ENCODE data around the gene UGT1A8.
"Not testable (repeated sequence)": the region's sequence is repeated elsewhere in the genome, so short reads cannot be mapped to it uniquely, and the experiment has no call there.

Gene UGT1A8

DNA sequence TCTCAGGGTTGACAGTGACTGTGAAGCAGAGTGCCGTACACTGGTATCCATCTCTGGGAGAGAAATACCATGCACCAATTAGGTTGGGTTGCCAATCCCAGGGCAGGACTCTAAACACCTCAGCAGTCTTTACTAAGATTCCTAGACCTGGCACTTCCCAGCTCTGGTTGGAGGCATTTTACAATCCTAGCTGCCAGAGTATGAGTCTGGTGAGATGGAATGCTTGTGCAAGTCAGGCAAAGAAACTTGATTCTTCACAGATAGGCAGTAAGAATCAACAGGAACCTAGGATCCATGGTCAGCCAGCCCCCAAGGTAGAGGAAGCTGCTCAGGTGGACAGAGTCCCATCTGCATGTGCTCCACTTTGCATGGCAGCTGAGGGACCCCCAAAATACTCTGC lies 89.3 kb downstream of the UGT1A8 start:
- in situ Hi-C loops (cut with MboI; ENCODE audit: low pct_unique_long_range_greater_than_20kb, low sequenced_read_pairs), result no loop called here
- DNase-seq, result no peak

DNA sequence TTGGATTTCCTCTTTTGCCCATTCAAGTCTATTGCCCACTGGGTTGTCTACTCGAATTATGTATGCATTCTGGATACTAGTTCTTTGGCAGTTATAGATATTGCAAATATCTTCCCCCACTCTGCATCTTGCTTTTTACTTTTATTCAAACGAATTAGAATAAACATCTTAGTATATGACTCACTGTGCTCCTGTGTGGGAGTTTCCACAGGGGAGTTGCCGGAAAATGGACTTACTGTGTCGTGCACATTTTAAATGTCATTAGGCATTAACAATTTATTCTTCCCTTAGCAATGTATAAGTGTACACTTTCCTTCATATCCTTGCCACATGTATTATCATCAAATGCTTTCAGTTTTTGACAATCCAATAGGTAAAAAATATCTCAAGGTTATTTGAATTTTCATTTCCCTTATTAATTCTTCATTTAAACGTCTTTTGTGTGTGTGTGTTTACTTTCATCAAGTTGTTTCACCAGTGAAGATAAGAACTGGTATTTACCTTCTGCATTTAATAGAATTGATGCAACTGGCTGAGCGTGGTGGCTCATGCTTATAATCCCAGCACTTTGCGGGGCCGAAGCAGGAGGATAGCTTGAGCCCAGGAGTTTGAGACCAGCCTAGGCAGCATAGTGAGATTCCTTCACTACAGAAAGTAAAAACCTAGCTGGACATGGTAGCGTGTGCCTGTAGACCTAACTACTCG lies 90.7 kb downstream of the UGT1A8 start:
- in situ Hi-C loops (cut with MboI; ENCODE audit: low pct_unique_long_range_greater_than_20kb, low sequenced_read_pairs), result no loop called here
- no peak for DNase-seq

DNA sequence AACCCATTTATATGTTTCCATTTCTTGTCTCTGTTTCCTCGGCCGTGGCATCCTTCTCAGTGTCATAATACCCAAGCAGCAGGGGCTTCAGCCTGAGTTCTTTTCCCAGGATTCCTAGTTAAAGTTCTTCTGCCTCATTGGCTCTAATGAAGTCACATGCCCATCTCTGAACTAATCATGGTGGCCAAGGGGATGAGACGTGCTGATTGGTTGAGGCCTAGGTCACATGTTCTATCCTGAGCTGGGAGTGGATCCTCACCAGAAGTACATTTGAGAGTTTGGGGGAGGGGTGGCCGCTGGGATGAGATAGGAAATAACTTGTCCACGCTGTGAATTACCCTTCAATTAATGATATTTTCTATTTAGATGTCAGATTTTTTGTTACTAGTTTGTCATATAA lies 91.5 kb downstream of the UGT1A8 start:
- in situ Hi-C loops (cut with MboI; ENCODE audit: low pct_unique_long_range_greater_than_20kb, low sequenced_read_pairs), result no loop called here
- no peak for DNase-seq

DNA sequence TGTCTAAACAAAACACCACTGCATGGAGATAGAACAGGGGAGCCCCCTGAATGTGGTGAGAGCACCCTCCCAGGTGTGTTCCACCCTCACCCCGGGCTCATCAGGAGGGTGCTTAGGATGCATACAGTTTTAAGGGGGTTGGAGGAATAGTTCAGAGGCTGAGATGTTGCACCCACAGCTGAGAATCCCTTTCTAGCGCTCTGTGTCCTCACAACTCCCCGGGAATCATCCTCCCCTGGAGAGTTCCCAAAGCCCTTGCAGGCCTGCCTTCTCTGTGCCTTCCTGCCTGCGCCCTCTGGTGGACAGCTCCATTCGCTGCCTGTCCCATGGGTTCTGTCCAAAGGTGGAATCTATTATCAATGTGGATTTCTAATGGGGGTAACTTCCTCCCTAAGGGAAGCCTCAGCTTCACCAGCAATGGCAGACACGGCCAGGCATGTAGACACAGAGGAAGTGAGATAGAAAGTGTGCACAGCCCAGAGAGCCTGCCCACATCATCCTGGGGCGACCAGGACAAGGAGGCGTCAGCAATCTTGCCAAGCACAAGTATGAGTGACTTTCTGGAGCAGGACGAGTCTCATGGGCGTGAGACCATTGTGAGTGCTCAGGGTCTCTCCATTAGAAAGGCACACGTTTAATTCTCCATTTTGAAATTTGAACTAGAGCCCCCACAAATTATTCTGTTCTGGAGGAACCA lies 94.0 kb downstream of the UGT1A8 start:
- DNase-seq, result peak; percentile 67
- in situ Hi-C loops (cut with MboI; ENCODE audit: low pct_unique_long_range_greater_than_20kb, low sequenced_read_pairs), result no loop called here

DNA sequence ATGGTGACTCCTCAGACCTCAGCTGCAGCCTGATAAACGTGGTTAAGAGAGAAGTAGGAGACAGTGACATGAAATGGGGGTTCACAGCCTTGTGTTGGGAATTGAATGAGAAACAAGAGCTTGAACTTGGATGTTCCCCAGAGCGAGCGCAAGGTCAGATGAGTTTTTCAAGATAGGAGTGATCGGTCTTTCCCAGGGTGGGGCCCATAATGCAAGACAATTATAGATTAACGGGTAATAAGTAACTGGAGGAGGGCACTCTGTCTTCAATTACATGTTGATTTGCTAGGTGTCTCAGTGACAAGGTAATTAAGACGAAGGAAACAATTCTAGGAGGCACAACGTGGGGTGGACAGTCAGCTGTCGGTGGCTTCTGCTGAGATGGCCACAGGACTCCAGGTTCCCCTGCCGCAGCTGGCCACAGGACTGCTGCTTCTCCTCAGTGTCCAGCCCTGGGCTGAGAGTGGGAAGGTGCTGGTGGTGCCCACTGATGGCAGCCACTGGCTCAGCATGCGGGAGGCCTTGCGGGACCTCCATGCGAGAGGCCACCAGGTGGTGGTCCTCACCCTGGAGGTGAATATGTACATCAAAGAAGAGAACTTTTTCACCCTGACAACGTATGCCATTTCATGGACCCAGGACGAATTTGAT lies 95.3 kb downstream of the UGT1A8 start, which contains the start of gene UGT1A5:
Gene UGT1A5 (plus strand): TSS at position 297 of the 651 bp plus-strand sequence. CDS start 85 bp downstream, at position 382.
- in situ Hi-C loops (cut with MboI; ENCODE audit: low pct_unique_long_range_greater_than_20kb, low sequenced_read_pairs), result no loop called here

DNA sequence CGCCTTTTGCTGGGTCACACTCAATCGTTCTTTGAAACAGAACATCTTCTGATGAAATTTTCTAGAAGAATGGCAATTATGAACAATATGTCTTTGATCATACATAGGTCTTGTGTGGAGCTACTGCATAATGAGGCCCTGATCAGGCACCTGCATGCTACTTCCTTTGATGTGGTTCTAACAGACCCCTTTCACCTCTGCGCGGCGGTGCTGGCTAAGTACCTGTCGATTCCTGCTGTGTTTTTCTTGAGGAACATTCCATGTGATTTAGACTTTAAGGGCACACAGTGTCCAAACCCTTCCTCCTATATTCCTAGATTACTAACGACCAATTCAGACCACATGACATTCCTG lies 95.8 kb downstream of the UGT1A8 start:
- DNase-seq, result no peak
- in situ Hi-C loops (cut with MboI; ENCODE audit: low pct_unique_long_range_greater_than_20kb, low sequenced_read_pairs), result no loop called here

More for the DNA sequence above, 95.3 kb downstream of the UGT1A8 start, which contains the start of gene UGT1A5:
- no peak for DNase-seq

DNA sequence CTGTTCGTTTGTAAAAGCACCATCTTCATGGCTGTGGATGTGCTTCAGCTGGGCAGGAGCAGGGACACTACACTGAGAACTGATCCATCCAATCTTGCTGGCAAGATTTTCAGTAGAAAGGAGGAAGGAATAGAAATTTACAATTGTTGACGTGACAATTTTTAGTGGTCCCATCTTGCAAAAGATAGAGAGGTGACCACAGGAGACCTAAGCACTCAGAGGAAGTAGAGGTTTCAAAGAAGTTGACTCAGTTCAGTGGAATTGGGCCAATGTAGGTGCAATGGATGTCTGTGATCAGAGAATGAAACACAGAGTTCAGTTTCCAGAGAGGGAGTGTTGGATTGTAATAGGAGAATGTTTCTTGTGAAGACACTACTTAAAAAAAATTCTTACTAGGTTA lies 96.7 kb downstream of the UGT1A8 start:
- DNase-seq, result no peak
- in situ Hi-C loops (cut with MboI; ENCODE audit: low pct_unique_long_range_greater_than_20kb, low sequenced_read_pairs), result no loop called here

DNA sequence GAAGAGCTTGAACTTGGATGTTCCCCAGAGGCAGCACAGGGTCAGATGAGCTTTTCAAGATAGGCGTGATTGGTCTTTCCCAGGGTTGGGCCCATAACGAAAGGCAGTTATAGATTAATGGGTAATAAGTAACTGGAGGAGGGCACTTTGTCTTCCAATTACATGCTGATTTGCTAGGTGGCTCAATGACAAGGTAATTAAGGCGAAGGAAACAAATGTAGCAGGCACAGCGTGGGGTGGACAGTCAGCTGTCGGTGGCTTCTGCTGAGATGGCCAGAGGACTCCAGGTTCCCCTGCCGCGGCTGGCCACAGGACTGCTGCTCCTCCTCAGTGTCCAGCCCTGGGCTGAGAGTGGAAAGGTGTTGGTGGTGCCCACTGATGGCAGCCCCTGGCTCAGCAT lies 101.1 kb downstream of the UGT1A8 start, which contains the start of gene UGT1A4:
Gene UGT1A4 (plus strand): TSS at position 185 of the 400 bp plus-strand sequence. CDS start 85 bp downstream, at position 270.
- DNase-seq, result no peak
- in situ Hi-C loops (cut with MboI; ENCODE audit: low pct_unique_long_range_greater_than_20kb, low sequenced_read_pairs), result no loop called here

DNA sequence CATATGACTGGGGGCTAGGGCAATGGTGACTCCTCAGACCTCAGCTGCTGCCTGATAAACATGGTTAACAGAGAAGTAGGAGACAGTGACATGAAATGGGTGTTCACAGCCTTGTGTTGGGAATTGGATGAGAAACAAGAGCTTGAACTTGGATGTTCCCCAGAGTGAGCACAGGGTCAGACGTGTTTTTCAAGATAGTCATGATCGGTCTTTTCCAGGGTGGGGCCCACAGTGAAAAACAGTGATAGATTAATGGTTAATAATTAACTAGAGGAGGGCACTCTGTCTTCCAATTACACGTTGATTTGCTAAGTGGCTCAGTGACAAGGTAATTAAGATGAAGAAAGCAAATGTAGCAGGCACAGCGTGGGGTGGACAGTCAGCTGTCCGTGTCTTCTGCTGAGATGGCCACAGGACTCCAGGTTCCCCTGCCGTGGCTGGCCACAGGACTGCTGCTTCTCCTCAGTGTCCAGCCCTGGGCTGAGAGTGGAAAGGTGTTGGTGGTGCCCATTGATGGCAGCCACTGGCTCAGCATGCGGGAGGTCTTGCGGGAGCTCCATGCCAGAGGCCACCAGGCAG lies 111.4 kb downstream of the UGT1A8 start, which contains the start of gene UGT1A3:
Gene UGT1A3 (plus strand): TSS at position 320 of the 579 bp plus-strand sequence. CDS start 85 bp downstream, at position 405.
- in situ Hi-C loops (cut with MboI; ENCODE audit: low pct_unique_long_range_greater_than_20kb, low sequenced_read_pairs), result no loop called here

DNA sequence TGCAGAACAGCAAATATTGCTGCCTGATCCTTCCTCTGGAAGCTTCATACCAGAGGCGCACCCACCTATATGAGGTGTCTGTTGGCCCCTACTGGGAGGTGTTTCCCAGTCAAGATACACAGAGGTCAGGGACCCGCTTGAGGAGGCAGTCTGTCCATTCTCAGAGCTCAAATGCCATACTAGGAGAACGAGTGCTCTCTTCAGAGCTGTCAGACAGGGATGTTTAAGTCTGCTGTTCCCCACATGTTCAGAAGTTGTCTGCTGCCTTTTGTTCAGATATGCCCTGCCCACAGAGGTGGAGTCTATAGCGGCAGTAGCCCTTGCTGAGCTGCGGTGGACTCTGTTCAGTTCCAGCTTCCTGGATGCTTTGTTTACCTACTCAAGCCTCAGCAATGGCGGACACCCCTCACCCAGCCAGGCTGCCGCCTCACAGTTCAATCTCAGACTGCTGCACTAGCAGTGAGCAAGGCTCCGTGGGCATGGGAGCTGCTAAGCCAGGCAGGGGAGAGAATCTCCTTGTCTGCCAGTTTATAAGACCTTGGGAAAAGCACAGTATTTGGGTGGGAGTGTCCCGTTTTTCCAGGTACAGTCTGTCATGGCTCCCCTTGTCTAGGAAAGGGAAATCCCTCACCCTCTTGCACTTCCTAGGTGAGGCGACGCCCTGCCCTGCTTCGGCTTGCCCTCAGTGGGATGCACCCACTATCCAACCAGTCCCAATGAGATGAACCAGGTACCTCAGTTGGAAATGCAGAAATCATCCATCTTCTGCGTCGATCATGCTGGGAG lies 119.6 kb downstream of the UGT1A8 start:
- DNase-seq; in situ Hi-C loops (cut with MboI; ENCODE audit: low pct_unique_long_range_greater_than_20kb, low sequenced_read_pairs): not testable (repeated sequence)

More for the DNA sequence above, 111.4 kb downstream of the UGT1A8 start, which contains the start of gene UGT1A3:
- DNase-seq, result no peak

DNA sequence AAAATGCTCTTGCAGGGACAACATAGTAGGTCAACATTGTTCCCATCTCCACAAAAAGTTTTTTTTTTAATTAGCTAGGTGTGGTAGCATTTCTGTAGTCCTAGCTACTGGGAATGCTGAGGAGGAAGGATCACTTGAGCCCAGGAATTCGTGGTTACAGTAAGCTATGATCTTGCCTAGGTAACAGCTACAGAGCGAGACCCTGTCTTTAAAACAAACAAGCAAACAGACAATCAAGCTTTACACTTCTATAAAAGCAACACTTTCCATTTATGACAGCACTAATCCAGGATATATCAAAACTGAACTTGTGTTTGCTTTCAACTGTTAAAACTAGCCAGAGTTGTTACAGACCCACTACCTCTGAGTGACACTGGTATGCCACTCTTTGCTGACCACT lies 123.4 kb downstream of the UGT1A8 start:
- in situ Hi-C loops (cut with MboI; ENCODE audit: low pct_unique_long_range_greater_than_20kb, low sequenced_read_pairs), result no loop called here
- DNase-seq, result no peak

DNA sequence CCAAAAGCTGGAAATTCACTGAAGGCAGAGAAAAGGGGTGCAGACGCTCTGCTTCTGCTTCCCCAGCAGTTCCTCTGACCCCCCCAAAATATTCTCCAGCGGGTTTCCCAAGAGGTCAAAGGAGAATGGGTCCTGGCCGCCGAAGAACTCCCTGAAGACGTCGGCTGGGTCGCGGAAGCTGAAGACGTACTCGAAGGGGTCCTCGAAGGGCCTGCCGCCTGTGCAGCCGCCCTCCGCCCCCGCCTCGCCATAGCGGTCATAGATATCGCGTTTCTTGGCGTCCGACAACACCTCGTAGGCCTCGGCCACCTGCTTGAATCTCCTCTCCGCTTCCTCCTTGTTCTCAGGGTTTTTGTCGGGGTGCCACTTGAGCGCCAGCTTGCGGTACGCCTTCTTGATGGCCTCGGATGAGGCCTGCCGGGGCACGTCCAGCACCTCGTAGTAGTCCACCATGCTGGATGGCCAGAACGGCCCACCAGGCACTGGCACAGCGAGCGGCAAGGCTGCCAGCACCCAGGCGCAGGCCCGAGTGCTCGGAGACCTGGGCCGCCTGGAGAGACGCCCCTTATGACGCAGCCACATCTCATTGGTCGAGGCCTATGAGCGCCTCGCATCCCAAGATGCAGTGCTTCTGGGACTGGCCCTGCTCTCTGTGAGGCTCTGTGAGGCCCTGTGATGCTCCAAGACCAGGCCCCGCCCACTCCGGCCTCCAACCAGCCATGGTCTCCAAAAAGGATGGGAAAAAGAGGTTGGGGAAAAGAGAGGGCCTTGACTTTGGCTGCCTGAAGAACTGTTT lies 126.2 kb downstream of the UGT1A8 start:
- in situ Hi-C loops (cut with MboI; ENCODE audit: low pct_unique_long_range_greater_than_20kb, low sequenced_read_pairs), result no loop called here
- no peak for DNase-seq

DNA sequence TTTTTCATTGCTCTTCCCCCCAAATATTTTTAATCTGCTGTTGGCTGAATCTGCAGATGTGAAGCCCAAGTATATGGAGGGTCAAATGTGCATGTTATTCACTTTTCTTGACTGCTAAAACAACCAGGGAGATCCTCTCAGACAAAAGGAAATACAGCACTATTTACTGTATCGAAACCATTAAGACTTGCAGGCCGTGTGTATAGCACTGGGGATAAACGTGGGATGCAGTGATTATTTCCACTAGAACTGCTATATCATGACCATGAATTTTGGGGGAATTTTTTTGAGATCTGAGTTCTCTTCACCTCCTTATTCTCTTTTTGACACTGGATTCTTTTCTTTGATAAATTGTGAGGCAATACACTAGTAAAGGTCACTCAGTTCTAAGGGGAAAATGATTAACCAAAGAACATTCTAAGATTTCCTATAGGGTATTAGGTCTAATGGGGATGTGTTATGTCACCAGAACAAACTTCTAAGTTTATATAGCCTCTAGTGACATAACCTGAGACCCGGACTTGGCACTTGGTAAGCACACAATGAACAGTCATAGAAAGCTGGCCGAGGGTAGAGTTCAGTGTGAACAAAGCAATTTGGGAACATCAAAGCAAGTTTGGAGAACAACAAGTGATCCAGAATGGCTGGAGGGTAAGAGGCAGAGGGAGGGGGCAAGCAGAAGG lies 127.8 kb downstream of the UGT1A8 start:
- in situ Hi-C loops (cut with MboI; ENCODE audit: low pct_unique_long_range_greater_than_20kb, low sequenced_read_pairs), result no loop called here
- DNase-seq, result no peak

DNA sequence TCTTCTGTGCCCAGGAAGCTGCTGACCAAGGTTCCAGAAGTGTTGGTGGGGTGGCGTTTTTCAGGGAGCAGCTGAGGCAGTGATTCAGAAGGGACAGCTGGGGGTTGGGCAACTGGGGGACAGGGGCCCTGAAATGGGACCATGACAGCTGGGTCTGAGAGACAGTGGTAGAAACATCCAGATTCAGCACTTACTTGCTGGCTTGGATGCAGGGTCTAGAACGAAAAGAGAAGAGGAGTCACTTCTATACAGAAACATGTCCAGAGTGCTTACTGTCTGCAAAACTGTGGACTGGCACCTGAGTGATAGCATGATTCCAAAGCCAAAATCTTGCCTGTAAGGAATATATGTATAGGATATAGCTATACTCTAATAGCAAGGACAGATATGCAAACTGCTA lies 128.4 kb downstream of the UGT1A8 start:
- DNase-seq; in situ Hi-C loops (cut with MboI; ENCODE audit: low pct_unique_long_range_greater_than_20kb, low sequenced_read_pairs): not testable (repeated sequence)

DNA sequence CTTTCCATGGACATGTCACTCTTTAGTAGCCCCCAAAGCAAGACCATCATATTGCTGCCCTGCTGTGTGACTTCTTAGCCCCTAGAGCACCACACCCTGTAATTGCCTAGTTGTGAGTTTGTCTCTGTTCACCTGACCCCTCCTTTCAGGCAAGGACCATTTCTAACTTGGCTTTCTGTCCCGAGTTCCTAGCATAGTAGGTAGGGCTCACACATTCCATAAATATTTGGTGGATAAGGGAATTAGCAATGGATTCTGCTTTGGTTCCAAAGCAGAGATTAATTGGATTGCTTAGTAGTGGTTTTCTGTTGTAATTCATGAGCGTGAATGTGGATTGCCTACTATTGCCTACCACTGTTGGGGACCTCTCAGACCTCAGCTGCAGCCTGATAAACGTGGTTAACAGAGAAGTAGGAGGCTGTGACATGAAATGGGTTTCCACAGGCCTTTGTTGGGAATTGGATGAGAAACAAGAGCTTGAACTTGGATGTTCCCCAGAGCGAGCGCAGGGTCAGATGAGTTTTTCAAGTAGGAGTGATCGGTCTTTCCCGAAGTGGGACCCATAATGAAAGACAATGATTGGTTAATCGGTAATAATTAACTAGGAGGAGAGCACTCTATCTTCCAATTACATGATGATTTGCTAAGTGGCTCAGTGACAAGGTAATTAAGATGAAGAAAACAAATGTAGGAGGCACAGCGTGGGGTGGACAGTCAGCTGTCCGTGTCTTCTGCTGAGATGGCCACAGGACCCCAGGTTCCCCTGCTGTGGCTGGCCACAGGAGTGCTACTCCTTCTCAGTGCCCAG lies 129.2 kb downstream of the UGT1A8 start:
- in situ Hi-C loops (cut with MboI; ENCODE audit: low pct_unique_long_range_greater_than_20kb, low sequenced_read_pairs), result no loop called here
- no peak for DNase-seq

DNA sequence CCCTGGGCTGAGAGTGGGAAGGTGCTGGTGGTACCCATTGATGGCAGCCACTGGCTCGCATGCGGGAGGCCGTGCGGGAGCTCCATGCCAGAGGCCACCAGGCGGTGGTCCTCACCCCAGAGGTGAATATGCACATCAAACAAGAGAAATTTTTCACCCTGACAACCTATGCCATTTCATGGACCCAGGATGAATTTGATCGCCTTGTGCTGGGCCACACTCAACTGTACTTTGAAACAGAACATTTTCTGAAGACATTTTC lies 129.8 kb downstream of the UGT1A8 start:
- no peak for DNase-seq
- in situ Hi-C loops (cut with MboI; ENCODE audit: low pct_unique_long_range_greater_than_20kb, low sequenced_read_pairs), result no loop called here

DNA sequence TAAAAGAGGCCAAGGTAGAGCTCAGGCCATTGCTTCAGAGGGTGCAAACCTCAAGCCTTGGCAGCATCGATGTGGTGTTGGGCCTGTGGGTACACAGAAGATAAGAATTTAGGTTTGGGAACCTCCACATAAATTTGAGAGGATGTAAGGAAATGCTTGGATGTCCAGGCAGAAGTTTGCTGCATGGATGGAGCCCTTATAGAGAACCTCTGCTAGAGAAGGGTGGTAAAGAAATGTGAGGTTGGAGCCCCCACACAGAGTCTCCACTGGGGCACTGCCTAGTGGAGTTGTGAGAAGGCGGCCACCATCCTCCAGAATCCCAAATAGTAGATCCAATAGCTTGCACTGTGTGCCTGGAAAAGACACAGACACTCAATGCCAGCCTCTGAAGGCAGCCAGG lies 133.3 kb downstream of the UGT1A8 start:
- in situ Hi-C loops (cut with MboI; ENCODE audit: low pct_unique_long_range_greater_than_20kb, low sequenced_read_pairs); DNase-seq: not testable (repeated sequence)

Measured in KBM-7 (cell line).